HG03039 (cell line): ENCODE data around the gene IRAK1.

Experiments used
- ATAC-seq: cut with Tn5 transposase; IDR thresholded peaks from one replicate; pipeline ENCODE4 v1.9.1; 2021; ENCODE audit warnings: mild to moderate bottlenecking, moderate library complexity; ENCODE audit not compliant: unreplicated experiment

Gene IRAK1

DNA sequence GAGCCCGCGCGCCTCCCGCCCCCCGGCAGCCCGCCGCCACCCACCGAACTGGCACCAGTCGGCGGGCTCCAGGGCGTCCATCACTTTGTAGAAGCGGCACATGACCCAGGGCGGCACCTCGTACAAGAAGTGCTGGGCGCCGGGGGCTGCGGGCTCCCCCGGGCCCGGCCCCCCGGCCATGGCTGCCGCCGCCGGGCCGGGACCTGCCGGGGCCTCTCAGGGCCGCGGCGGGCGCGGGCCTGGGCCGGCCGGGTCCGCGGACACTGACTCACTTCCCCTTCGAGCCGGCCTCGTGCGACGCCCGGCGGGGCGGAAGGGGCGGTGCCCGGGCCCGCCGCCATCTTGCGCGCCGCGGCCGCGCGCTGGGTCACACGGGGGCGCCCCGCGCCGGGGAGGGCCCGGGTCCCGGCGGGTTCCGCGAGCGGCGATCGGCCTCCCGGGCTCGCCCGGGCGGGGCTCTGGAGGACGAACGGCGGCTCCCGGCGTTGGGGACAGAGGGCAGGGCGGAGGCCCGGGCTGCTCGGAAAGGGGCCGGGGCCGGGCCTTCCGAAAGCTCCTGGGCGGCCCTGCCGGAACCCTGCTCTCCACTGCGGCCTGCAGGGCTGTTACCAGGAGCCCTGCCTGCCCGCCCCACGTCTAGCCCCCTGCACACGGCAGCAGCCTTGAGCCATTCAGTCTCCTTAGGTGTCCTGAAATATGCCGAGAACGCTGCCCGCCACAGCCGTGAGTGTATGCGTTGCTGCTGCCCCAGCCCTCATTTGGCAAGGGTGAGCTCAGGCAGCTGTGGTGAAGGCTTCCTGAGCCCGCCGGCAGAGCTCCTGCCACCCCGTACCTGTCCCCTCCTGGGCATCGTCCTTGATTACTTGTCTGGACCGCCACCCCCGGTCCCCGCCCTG, at the start of gene IRAK1:
Gene IRAK1 (minus strand): TSS at position 270 of the 896 bp plus-strand sequence. CDS start 90 bp downstream, at position 180.
- ATAC-seq, result no peak

DNA sequence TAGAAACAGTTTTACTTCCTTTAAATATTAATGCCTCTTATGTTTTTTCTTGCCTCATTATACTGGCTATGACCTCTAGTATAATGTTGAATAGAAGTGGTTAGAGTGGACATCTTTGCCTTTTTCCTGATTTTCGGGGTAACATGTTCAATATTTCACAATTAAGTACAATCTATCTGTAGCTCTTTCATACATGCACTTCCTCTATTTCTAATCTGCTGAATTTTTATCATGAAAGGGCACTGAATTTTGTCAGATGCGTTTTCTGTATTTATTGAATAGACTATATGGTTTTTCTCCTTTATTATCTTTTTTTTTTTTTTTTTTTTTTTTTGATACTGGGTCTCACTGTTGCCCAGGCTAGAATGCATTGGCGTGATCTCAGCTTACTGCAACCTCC, 48.9 kb upstream of the IRAK1 start:
- no peak for ATAC-seq

DNA sequence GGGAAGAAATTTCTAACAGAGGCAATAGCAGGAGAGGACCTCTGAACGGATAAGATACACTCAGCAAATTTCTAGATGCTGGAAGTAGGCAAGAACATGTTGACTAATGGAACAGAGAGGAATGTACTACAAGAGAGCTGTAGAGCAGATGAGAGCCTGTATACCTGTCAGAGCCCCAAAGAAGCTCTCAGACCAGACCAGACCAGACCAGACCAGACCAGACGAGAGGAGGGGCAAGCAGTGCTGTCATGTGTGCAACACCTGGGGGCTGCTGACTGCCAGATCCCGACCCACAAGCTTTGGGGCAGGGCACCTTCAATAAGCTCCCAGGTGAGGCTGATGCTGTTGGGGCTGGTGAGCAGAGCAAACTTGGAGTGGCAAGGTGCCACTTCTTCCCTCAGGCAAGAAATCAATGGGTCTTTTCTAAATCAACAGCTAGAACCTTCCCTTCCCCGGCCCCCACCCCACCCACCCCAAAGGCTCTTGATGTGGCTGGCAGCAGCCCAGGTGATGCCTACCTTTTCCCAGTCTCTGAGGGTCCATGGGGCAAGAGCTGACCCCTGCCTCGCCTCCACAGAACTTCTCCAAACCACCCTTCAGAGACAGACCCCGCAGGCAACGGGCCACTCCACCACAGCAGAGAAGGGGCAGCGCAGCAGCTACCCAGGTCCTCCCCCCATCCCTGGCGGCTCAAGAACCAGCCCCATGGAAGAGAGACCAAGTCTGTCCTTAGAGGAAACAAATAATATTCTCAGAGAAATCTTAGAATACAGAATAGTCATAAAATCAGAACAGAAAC, 45.1 kb upstream of the IRAK1 start:
- ATAC-seq, result no peak

DNA sequence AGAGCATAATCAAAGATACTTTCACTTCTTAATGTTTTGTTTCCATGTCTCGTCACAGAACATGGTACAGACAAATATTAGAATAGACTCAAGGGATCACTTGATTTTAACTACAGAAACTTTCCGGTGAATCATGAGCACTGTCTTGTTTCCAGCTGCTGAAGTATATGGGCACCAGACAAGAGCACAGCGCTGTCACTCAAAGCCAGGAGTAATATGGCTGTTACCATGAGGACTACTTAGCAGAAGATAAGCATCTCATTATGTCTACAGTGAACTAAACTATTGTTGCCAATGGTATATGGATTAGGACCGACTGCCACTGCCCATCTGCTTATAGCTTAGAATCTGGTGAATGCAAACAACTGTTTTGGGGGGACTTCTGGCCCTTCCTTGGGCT, 43.5 kb upstream of the IRAK1 start:
- no peak for ATAC-seq

DNA sequence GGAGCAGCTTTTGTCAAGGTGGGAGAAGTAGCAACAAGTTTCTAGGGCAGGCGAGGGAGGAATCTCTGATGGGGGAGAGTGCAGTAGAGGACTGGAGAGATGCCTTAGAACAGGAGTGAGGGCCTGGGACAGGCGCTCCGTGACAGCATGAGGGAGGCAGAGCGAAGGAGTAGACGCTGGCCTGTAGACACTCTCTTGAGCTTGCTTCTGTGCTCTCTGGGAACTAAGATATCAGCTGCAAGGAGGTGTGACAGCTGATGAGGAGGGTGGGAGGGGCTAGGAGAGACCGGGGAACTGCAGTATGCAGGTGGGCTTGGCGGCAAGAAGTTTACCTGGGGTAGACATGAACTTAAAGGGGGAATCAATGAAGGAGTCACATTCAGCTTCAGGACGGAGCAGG, 42.1 kb upstream of the IRAK1 start:
- ATAC-seq, result no peak

DNA sequence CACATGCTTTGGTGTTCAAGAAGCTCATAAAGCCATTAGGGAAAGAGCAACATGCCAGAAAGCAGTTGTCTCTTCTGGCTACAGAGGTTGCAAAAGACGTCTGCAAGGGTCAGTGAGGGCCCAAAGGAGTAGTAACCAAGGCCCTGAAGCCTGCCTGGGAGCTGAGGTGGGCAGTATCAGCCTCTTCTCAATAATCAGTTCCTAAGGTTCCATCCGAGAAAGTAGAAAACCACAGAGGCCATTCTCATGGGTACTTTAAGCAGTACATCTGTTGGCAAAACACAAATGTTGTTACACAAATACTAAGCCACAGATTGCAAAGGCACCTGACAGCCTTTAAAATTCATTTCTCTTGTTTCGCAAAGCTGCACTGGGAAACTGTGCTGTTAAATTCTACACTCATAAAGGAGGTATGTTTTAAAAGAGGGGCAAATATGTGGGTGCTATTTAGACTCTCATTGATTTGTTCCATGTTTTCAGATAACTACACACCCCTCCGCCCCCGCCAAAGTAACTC, 40.1 kb upstream of the IRAK1 start:
- ATAC-seq, result no peak

DNA sequence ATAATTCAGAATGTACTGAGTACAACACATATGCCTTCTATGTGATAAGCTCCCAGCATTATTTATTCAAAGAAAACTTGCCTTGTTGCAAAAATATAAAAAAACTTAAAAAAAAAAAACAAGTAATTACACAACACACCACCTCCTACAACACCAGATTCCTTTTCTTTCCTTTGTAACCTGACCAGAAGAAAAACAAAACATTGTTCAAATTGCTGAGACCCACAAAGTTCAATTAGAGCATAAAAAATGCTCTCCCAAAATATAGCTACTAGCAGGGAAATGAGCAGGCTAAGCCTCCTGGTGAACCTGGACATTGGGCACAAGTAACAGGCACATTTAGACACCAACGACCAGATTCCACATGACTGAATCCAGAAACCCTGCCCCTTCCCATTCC, 39.5 kb upstream of the IRAK1 start:
- ATAC-seq, result no peak

DNA sequence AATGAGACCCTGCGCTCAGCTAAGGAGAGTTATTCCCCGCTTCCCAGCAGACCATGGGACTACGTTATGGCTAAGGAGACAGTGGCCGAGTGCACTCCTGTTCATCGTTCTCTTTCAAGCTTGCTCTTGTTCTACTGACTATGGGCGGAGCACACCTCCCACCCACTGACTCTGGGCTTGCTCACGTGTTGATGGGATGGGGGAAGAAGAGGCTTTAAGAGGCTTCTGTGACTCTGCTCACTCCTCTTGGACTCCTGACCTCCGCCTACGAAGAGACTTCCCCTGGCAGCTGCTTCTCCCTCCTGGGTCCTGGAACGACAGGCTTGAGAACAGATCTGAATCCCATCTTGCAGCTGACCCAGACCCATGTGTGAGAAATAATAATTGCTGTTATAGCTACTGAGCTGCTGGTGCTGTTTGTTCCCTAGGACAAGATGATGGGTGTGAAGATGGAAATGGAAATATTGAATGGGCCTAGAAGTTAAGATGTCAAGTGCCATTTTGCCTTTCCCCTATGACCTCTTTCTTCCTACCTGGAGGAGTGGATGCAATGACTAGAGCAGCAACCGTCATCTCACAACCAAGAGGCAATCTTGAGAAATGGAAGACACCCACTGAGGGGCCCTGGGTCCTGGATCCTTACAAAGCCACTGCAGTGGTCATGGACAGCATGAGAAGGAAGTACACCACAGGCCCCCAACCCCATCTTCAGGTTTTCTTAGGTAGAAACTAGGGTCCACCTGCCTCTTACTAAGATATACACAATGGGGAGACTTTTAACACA, 38.7 kb upstream of the IRAK1 start:
- no peak for ATAC-seq

DNA sequence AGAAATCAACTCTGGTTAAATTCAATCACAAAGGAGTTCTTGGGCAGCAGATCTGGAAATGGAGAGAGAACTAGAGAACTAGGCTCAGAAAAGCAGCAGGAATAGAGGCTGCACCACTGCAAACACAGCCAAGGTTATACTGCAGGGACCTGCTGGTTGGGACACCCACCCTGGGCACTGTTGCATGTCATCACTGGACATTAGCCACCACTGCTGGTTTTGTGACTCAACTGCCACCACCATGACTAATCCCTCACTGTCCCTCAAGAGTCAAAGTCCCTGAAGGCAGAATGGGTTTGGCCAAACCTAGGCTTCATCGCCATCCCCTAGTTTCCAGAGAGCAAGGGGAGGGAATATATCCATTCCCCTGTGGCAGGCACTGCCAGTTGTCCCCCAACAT, 38.1 kb upstream of the IRAK1 start:
- no peak for ATAC-seq

DNA sequence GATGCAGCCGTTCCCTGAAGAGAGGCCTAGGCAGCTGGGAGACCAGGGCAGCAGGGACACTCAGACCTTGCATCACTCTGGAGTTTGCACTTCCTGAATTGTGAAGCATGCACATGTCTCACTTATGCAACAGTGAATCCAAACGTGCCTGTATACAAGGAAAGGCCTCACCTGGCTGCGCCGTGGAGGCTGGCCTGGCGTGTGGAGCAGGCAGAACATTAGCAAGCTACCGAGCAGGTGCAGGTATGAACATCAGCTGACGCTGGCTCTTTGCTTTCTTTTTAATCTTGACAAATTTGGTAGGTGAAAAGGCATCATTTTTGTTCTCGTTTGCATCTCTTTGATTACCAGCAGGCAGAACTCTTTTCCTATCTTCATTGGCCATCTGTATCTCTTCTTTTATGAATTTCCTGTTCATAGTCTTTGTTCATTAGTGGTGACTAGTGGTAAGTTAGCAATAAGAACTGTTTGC, 37.1 kb upstream of the IRAK1 start:
- ATAC-seq, result no peak

DNA sequence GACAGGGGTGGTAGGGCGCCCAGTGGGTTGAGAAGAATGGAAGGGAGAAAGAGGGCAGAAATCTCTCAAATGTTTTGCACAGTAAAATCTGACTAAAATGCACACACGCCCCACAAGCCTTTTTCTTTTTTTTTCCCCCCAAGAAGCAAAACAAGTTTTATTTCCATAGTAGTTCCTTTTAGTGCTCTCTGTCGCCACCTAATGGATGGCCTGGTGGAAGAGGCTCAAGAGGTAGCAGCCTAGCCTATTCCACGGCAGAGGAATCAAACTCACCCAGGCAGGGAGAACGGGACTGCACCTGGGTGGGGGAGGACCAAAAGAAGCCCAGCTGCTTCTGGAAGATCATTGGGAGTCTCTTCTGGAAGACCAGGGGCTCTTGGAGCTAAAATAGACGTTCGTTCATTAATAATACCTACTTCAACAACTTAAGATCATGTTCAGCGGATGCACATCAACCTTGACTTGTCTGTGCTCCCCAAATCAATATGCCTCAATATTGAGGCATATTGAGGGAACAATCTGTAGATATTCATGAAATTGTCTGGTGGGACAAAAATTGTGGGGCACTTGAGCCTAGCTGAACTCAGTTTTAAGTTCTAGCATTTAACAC, 31.6 kb upstream of the IRAK1 start:
- ATAC-seq, result no peak

DNA sequence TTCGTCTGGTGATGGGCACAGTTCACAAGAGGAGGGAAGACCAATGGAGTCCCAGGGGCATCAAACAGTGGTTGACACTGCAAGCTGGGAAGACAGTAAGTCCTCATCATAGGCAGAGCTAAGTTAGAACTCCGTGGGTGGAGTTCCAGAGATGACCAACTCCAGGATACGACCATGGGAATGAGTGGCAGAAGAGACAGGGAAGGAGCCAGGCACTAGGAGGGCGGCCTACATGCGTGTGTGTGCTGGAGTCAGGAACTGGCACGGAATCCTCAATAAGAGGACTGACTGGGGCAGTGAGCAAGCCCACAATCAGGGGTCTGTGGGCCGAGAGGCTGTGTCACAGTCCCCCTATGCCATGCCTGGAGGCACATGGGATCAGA, 30.4 kb upstream of the IRAK1 start:
- ATAC-seq, result no peak

DNA sequence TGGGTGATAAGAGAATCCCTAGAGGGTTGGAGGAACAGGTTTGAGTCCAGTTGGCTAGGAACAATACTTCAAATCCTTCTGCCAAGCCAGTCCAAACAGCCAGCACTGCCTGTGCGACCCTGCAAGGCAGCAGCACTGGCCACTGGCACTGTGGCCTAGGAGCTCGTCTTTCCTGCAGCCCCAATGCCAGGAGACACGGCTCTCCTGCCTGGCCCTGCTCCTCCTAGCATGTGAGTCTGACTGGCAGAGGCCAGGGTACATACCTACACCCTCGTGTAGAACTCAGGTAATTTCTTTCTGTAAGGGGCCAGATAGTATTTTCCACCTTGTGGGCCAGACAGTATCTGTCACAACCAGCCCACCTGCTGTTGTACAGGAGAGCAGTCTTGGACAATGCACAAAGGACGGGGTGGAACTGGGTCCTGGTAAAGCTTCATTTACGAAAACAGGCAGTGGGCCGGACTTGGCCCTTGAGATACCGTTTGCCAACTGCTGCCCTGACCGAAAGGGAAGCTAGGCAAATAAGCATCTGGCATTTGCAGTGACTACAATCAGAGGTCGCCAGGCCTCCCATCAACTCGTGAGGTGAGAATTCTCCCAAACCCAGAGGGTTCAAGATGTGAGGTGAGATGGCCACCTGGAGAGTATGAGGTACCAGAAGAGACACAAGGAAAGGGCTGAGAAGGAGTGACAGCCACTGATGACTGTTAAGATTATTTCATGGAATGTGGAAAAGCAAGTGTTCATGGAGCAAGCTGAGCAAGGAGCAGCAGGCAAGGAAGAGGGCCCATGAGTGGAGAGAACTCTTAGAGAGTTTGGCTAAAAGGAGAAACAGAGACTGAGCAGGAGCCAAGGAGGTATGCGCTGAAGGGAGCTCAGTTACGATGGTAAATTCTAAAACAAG, 29.8 kb upstream of the IRAK1 start:
- ATAC-seq, result no peak

DNA sequence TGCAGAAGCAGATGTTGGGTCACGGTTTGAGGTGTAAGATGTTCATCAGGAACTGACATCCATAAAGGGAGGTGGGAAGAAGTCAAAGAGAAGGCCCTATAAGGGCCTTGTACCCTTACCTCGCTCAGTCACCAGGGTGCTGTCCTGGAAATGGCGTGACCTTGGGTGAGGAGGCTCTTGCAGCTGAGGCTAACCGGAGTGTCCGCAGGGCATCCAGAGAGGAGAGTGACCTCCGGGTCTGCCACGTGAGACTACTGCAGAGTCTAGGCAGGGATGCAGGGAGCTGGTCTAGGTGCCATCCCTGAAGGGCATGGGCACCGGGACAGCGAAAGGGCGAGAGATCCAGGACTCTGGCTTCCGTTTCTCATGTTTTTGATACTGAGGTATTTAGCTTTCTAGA, 28.7 kb upstream of the IRAK1 start:
- no peak for ATAC-seq

DNA sequence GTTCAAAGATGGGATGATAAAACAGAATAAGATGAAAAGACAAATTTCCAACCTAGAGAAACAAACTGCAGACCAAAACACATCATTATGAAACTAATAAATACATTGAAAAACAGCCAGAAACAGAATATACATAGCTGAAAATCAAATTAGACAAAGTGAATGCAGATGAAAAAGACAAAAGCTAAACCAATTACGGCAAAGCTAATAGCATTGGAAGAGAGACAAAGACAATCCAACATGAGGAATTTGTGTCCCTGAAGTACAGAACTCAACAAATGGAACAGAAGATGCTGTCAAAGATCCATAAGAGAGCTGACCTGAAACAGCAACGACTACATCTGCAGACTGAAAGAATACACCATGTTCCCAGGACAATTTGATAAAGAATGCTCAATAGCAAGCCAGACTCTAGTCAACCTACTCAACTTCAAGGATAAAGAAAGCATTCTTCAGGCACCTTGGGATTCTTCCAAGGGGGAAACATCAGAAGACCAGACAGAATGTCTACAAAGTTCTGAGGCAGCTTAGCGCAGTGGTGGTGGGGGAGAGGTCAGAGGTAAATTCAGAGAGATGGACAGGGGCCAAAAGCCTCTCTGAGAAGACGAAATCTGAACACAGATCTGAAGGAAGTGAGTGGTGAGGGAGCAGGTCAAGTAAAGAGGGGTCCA, 27.4 kb upstream of the IRAK1 start:
- no peak for ATAC-seq

DNA sequence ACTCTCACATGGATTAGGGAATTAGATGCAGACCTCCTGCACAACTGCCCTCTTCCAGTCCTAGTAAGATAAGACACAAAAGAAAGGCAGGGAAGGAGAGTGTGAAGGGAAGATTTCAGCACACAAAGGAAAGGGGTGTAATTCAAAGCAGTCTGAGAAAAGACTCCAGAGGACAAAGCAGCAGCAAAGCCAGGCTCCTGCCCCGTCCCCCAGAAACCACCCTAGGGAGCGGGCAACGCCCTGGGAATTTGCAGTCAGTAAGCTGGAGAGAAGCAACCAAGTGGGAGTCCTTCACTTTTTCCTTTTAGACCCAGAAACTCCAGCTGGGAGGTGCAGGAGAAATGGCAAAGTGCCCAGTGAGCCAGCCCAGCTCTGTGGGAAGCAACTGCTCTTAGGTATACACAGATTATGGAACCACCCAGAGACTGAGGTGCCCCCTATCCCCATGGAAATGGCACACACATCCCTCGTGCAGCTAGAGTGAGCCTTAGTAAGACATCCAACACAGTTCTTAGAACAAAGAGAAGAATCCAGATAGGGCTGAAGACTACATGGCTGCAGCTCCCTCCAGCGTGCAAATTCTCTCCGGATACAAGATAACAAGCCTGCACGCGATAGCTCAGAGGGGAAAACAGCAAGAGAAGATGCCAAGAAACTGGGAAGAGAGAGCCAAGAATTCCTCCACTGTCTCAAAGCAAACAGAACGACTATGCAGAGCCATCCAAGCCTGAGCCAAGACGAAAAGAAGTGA, 26.5 kb upstream of the IRAK1 start:
- ATAC-seq, result no peak

DNA sequence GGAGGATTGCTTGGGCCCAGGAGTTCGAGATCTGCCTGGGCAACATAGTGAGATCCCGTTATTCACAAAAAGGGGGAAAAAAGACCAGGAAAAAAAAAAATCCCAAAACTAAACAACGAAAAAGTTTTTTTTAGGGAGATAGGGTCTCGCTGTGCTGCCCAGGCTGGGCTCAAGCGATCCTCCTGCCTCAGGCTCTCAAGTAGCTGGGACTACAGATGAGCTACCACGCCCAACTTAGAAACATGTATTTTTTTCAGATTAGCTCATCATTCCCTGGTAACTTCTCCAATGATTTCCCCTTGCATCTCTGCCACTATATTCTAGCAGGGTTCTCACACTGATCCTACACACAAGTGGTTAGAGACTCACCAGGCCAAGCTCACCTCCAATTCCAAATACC, 24.4 kb upstream of the IRAK1 start:
- ATAC-seq, result no peak

DNA sequence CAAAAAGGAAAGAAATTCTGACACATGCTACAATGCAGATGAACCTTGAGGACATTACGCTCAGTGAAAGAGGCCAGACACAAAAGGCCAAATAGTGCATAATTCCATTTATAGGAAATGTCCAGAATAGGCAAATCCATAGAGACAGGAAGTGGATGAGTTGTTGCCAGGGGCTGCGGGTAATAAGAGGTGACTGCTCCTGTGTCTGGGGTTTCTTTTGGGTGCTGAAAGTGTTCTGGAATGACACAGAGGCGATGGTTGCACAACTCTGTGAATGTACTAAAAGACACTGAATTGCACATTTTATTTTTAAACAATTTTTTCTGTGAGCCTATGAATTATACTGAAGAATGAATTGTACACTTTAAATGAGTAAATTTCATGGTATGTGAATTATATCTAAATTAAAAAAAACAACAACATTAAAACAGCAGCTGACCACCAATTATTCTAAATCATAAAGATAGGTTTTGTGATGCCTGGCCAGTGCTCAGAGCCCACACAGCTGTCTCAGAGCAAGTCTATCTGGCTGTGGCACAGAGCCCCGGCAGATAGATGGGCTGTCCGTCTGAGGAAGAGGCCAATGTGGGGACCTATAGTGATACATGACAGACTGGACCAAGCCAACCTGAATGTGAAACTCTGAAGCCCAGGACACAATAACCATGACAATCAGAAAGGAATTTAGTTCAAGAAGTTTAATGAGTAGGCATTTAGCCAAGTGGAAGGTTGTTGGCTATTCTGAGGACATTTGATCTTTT, 23.5 kb upstream of the IRAK1 start:
- no peak for ATAC-seq
